Measurements from ENCODE around the gene CD52.
A peak's percentile ranks its signal among the peaks of the same experiment; 100 is the strongest.

The CD52 gene

DNA sequence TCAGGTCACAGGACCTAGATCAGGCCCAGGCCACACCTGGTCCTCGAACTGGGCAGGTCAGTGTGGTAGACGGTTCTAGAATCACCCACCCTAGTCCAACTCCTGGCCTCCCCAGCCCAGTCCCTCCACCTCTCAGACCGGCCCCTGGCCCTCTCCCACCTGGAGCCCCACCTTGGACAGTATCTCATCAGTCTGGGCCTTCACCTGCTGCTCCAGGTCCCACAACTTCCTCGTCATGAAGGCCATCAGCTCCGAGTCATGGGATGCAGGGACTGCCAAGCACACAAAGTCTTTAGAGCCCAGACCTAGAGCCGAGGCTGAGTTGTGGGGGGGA, 20.0 kb upstream of the CD52 start:
- Histone ChIP-seq H3K4me2 (ENCODE audit: low read length) (no peak overlapping the region), H4K20me1 (ENCODE audit: insufficient read depth, low read length) (no peaks in the 10 kb centered on the region), H3K4me3 (ENCODE audit: low read depth, low read length, poor library complexity, severe bottlenecking) (no peak overlapping the region), H2AFZ (ENCODE audit: low read length) (no peak overlapping the region), H3K9me3 (ENCODE audit: low read length) (no peaks in the 10 kb centered on the region), H3K79me2 (ENCODE audit: insufficient read depth, low read length) (no peaks in the 10 kb centered on the region), H3K9me2 (ENCODE audit: low read depth, low read length) (no peaks in the 10 kb centered on the region), H3K36me3 (ENCODE audit: insufficient read depth, low read length) (peaks cover 41% of the 10 kb centered on the region; the same call in 1 of the 2 replicates), H3K27me3 (ENCODE audit: insufficient read depth, low read length) (no peaks in the 10 kb centered on the region), H3K9ac (ENCODE audit: low read length) (no peak overlapping the region), H3K4me1 (ENCODE audit: insufficient read depth, low read length, severe bottlenecking) (peaks cover 37% of the 10 kb centered on the region), H3K27ac (ENCODE audit: low read depth, low read length, poor library complexity, severe bottlenecking) (peak overlapping the region; percentile 20), H3F3A (ENCODE audit: insufficient read depth, low read length) (no peaks in the 10 kb centered on the region)
- TF ChIP-seq EZH2 (IDR thresholded peaks at IDR 0.05; ENCODE audit: borderline replicate concordance, low read length): no peak
- TF ChIP-seq, protein P1, sequence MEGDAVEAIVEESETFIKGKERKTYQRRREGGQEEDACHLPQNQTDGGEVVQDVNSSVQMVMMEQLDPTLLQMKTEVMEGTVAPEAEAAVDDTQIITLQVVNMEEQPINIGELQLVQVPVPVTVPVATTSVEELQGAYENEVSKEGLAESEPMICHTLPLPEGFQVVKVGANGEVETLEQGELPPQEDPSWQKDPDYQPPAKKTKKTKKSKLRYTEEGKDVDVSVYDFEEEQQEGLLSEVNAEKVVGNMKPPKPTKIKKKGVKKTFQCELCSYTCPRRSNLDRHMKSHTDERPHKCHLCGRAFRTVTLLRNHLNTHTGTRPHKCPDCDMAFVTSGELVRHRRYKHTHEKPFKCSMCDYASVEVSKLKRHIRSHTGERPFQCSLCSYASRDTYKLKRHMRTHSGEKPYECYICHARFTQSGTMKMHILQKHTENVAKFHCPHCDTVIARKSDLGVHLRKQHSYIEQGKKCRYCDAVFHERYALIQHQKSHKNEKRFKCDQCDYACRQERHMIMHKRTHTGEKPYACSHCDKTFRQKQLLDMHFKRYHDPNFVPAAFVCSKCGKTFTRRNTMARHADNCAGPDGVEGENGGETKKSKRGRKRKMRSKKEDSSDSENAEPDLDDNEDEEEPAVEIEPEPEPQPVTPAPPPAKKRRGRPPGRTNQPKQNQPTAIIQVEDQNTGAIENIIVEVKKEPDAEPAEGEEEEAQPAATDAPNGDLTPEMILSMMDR (IDR thresholded peaks at IDR 0.05; ENCODE audit: low read length): no peak

DNA sequence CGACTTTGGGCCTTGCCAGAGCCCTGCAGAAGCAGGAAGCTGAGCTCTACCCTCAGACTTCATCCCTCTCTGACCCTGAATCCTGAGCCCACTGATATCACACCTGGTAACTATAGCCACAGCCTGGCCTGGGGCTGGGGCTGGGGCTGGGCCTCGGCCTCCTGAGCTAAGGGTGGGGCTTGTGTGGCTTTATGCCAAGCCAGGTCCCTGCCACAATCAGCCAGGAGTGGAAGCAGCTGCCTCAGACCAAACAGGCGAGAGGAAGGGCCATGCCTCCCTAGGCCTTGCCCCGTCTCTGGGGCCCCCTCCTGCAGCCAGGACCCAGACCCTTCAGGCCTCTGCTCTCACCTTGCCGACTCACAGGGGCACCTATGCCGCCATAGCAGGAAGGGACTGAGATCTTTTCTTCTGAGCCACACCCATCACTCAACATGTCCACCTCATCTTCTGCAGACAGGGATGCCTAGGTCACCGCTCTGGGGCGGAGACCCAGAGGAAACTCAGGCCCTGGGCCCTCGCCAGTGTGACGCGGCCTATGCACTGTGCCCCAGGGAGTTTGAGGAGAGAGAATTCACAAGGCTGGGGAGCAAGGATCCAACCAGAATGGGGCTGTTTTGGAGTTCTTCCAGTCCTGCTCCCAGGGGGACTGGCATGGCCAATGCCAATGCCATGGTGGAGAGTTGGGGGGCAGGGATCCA, 17.0 kb upstream of the CD52 start:
- H2AFZ ChIP-seq (ENCODE audit: low read length): no peak overlapping the region

DNA sequence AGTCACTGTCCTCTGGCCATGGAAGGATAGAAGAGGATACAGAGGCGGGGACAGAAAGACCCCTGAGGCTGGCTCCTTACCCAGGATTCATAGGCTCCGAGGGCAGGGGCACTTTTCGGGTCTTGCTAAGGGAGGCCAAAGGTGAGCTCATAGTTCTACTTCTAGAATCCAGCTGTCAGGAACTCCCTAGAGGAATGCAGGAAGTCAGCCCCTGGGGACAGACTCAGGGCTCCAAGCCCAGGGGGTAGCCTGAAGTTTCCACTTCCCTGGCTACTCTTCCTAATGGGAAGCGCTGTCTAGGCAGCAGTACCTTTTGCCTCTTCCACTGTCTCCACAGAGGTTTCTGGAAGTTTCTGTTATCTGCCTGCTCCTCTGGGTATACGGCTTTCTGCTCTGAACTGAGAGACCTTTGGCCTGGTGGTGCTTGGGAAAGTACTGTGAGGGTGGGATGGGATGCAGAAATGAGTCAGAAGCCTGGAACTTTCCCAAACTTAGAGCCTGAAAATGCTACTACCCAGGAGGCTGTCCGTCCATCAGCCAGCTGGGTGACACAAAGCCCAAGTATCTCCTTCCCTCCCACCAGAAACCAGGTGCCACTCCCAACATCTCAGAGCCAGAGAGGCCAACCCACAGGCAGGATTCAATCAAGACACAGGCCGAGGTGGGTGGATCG, 14.9 kb upstream of the CD52 start:
- peak overlapping the region; percentile 37 for H3K27ac ChIP-seq (ENCODE audit: low read depth, low read length, poor library complexity, severe bottlenecking)
- H3K9ac ChIP-seq (ENCODE audit: low read length): no peak overlapping the region
- H3K79me2 ChIP-seq (ENCODE audit: insufficient read depth, low read length): peaks cover 10% of the 10 kb centered on the region
- TF ChIP-seq, protein P1 (IDR thresholded peaks at IDR 0.05; ENCODE audit: low read length): no peak
- no peak for TF ChIP-seq EZH2 (IDR thresholded peaks at IDR 0.05; ENCODE audit: borderline replicate concordance, low read length)
- H2AFZ ChIP-seq (ENCODE audit: low read length): no peak overlapping the region
- peaks cover 16% of the 10 kb centered on the region; the same call in 1 of the 2 replicates for H3K36me3 ChIP-seq (ENCODE audit: insufficient read depth, low read length)
- H3K4me3 ChIP-seq (ENCODE audit: low read depth, low read length, poor library complexity, severe bottlenecking): no peak overlapping the region
- H3K4me2 ChIP-seq (ENCODE audit: low read length): no peak overlapping the region
- H3K4me1 ChIP-seq (ENCODE audit: insufficient read depth, low read length, severe bottlenecking): peaks cover 71% of the 10 kb centered on the region
- no peaks in the 10 kb centered on the region for H3K9me2 ChIP-seq (ENCODE audit: low read depth, low read length)
- H3F3A ChIP-seq (ENCODE audit: insufficient read depth, low read length): no peaks in the 10 kb centered on the region
- H4K20me1 ChIP-seq (ENCODE audit: insufficient read depth, low read length): no peaks in the 10 kb centered on the region
- no peaks in the 10 kb centered on the region for H3K27me3 ChIP-seq (ENCODE audit: insufficient read depth, low read length)
- H3K9me3 ChIP-seq (ENCODE audit: low read length): no peaks in the 10 kb centered on the region

More for the DNA sequence above, 17.0 kb upstream of the CD52 start:
- no peaks in the 10 kb centered on the region for H3K9me2 ChIP-seq (ENCODE audit: low read depth, low read length)
- peak overlapping the region; percentile 19; the same call in 1 of the 2 replicates for H3K9ac ChIP-seq (ENCODE audit: low read length)
- peaks cover 33% of the 10 kb centered on the region; the same call in 1 of the 2 replicates for H3K36me3 ChIP-seq (ENCODE audit: insufficient read depth, low read length)
- H3K79me2 ChIP-seq (ENCODE audit: insufficient read depth, low read length): peaks cover 10% of the 10 kb centered on the region
- H3K4me2 ChIP-seq (ENCODE audit: low read length): peak overlapping the region; percentile 5; the same call in 1 of the 2 replicates
- H4K20me1 ChIP-seq (ENCODE audit: insufficient read depth, low read length): no peaks in the 10 kb centered on the region
- TF ChIP-seq, protein P1 (IDR thresholded peaks at IDR 0.05; ENCODE audit: low read length): no peak
- no peak for TF ChIP-seq EZH2 (IDR thresholded peaks at IDR 0.05; ENCODE audit: borderline replicate concordance, low read length)
- H3K27me3 ChIP-seq (ENCODE audit: insufficient read depth, low read length): no peaks in the 10 kb centered on the region
- peak overlapping the region; percentile 75 for H3K27ac ChIP-seq (ENCODE audit: low read depth, low read length, poor library complexity, severe bottlenecking)
- no peak overlapping the region for H3K4me3 ChIP-seq (ENCODE audit: low read depth, low read length, poor library complexity, severe bottlenecking)
- no peaks in the 10 kb centered on the region for H3F3A ChIP-seq (ENCODE audit: insufficient read depth, low read length)
- peaks cover 56% of the 10 kb centered on the region for H3K4me1 ChIP-seq (ENCODE audit: insufficient read depth, low read length, severe bottlenecking)
- no peaks in the 10 kb centered on the region for H3K9me3 ChIP-seq (ENCODE audit: low read length)
